ENCODE measurements around the gene CDH4.

Gene CDH4

GRCh38 chr20:61251529-61252393 is at the start of gene CDH4:
CDH4 (plus strand) TSS chr20:61252261.
- peak; percentile 84 for DNase-seq (ENCODE audit: low spot score)

GRCh38 chr20:61203320-61203719 is 48.7 kb upstream of the CDH4 start:
- DNase-seq (ENCODE audit: low spot score): no peak

GRCh38 chr20:61204206-61204605 is 47.9 kb upstream of the CDH4 start:
- no peak for DNase-seq (ENCODE audit: low spot score)

DNA sequence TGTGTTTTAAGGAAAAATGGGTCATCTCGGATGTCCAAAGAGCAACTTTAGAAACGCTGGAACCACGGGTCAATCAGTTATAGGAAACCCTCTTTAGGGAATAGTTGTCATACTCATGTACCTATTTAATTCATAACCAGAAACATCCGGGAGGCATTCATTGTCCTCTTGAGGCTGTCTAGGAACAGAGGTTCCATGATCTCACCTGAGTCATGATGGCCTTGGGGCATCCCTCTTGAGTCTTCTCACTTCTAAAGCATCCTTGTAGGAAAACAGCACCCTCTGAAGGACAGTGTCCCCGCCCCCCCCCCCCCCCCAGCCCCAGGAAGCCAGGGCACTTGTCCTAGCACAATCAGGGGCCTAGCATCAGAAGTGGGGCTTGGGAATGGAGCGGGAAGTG is 46.3 kb upstream of the CDH4 start:
- no peak for DNase-seq (ENCODE audit: low spot score)

DNA sequence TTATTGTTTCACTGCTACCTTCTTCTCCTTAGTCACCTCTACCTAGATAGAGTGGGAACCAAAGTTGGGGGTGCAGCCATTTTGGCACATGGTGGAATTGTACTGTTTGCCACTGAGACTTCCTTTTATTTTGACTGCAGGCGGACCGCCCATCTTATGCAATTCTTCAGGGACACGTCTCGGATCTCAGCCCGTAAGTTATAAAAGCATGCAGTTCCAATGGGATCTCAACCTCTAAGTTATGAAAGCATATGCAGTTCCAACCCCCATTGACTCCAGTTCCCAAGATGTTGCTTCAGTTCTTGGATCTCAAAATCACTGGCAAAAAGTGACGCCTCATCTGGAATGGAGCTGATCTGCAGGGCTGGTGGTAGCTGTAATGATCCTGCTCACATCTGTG is 41.2 kb upstream of the CDH4 start:
- DNase-seq (ENCODE audit: low spot score): no peak

GRCh38 chr20:61217848-61218247 is 34.2 kb upstream of the CDH4 start:
- DNase-seq (ENCODE audit: low spot score): no peak

DNA sequence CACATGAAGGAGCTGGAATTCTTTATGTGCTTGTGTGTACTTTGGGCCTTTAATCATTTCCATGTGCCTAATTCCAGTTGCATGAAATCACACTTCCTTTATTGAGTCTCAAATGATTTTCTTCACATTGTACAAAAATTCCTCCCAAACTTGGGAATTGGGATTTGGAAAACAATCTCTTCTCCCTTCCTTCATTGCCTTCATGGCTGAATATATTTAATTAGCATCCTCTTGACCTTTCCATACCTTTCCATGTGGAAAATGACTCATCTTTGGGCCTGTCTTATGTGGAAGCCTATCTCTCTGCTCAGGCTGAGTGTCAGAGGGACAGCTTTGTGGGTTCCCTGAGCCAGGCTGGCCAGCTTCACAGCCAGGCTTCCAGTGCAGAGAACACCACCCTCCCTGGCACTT is 33.0 kb upstream of the CDH4 start:
- DNase-seq (ENCODE audit: low spot score): no peak

- no peak for DNase-seq (ENCODE audit: low spot score)
Measured at GRCh38 chr20:61220131-61220530, 31.9 kb upstream of the CDH4 start.

DNA sequence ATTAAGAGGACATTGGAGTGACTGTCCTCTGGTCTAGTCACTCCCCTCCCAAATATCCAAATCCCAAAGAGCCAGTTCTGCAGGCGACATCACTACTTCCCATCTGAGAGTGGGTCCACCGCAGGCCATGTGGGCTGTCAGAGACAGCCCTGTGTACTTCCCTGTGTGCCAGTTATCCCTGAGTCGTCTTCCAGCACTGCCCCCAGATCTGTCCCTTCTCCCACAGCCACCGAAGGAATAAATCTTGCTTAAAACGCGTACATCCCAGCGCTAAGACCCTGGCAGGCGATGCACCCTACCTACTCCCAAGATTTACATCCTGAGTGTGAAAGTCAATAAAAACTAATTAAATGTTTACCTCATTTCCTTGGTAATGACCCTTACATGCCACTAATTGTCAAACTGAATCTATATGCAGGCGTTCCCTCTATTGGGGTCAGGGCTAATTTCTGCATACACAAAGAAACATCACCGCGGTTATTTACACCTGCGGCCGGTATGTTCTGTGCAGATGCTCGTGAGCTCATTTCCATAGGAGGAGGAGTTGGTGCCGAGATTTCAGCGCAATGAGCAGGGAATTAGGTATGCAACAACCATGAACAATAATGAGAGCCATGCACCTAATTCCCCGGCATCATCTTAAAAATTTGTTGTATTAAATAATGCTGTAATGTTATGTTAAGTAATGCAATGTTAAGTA is 31.3 kb upstream of the CDH4 start:
- DNase-seq (ENCODE audit: low spot score): no peak

- DNase-seq (ENCODE audit: low spot score): no peak
Measured at GRCh38 chr20:61222699-61223098, 29.4 kb upstream of the CDH4 start.

- DNase-seq (ENCODE audit: low spot score): no peak
Measured at GRCh38 chr20:61223121-61223520, 28.9 kb upstream of the CDH4 start.

DNA sequence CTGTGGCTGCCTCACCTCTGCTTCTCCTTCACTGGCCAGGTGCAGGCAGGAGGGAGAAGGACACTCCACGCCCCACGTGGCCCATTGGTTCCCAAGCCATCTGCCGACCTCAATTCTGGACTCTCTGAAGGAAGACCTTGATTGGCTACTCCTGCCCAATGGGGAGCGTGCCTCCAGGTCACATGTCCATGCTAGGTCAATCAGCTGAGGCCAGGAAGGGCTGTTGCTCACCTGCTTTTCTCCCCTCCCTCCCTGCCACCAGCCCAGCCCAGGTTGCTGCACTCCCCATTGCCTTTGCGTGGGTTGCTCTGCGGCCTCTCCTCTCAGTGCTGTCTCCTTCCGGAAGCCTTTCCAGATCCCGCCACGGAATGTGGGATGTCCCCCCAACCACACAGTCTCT is 21.9 kb upstream of the CDH4 start:
- no peak for DNase-seq (ENCODE audit: low spot score)

DNA sequence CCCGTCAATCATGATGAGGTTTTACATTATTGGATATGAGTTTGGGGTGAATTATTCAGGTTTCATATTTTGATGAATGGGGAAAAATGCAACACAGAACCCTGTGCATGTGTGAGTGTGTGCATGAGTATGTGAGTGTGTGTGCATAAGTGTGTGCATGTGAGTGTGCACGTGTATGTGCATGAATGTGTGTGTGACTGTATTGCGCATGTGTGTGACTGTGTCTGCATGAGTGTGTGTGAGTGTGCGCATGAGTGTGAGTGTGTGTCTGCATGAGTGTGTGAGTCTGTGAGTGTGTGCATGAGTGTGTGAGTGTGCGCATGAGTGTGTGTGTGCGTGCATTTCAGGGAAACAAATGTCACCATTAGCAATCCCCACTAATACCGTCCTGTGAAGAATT is 18.5 kb upstream of the CDH4 start:
- DNase-seq (ENCODE audit: low spot score): no peak

DNA sequence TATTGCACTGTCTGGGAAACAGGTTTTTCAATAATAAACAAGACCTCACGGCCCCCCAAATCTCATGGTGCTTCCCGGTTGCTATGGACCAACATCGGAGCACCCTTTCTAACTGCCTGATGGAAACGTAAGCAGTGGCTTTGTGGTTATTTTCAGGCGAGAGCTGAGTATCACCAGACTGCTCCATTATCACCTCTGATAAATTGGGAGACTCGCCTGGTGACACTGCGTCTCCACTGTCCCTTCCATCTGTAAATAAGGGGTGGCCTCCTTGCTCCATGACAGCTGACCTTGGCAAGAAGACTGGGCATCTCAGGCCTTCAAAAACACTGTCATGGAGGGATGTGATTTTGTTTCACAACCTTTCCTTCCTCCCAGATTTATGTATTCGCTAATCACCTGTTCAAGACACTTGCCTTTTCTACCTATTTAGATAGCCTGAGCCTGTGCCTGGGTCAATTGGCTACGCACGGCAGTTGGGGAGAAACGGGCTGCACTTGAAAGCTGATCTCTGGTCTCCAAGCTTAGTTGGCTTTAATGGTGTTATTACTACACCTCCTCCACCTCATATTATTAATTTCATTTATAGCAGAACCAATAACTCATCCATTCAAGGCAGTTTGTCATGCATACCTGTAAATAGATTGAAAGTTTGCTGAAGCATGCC is 17.7 kb upstream of the CDH4 start:
- DNase-seq (ENCODE audit: low spot score): no peak

DNA sequence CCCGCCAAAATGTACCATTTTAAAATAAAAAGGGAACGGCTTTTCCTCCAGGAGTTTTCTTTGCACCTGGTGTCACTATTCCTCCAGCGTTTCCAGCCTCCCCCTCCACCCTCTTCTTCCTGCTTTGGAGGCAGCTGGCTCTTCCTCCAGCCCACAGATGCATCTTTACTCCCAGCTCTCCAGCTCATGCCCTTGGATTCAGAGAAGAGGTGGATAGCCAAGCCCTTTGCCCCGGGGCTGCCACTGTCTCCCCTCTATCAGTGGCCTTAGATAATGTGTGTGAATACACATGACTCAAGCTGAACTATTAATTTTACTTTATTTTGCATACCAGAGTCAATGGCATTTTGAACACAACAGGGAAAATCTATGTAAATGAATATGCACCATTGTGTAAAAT is 15.3 kb upstream of the CDH4 start:
- no peak for DNase-seq (ENCODE audit: low spot score)

GRCh38 chr20:61238813-61239212 is 13.2 kb upstream of the CDH4 start:
- no peak for DNase-seq (ENCODE audit: low spot score)

- DNase-seq (ENCODE audit: low spot score): no peak
Measured at GRCh38 chr20:61240814-61241213, 11.2 kb upstream of the CDH4 start.

GRCh38 chr20:61244213-61244612 is 7.8 kb upstream of the CDH4 start:
- DNase-seq (ENCODE audit: low spot score): no peak

DNA sequence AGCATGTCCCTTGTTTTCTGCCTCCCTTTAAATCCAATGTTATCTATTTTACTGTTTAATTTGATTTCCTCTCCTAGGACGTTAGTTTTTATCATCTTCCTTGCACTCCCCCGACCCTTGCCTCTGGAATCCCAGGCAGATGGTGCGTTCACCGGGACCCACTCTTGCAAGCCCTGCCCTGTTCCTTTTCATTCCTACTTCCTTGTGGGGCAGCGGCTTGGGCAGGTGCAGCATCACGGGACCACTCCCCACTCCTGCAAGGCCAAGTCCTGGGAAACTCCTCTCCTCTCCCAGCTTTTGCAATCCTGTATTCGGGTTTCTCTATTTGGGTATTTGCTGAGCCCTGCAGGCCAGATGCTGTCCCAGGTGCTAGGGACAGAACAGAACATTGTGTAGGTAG is 5.8 kb upstream of the CDH4 start:
- DNase-seq (ENCODE audit: low spot score): no peak

DNA sequence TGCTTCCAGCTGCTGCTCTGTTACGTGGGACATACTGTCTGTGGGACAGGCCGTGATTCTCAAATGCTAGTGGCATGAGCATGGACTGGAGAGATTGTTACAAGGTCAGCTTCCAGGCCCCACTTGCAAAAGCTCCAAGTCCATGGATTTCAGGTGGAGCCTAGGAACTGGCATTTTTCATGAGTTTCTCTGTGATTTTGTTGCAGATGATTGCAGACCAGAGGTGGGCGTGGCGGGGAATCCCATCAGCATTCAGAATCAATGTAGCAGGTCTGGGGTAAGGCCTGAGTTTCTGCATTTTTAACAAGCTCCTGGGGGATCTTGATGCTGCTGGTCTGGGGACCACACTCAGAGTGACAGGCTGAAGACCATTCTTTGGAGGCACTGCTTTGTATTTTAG is 2.4 kb upstream of the CDH4 start:
- DNase-seq (ENCODE audit: low spot score): no peak

GRCh38 chr20:61252601-61253263 is 671 bp downstream of the CDH4 start:
- DNase-seq (ENCODE audit: low spot score): peak; percentile 53

DNA sequence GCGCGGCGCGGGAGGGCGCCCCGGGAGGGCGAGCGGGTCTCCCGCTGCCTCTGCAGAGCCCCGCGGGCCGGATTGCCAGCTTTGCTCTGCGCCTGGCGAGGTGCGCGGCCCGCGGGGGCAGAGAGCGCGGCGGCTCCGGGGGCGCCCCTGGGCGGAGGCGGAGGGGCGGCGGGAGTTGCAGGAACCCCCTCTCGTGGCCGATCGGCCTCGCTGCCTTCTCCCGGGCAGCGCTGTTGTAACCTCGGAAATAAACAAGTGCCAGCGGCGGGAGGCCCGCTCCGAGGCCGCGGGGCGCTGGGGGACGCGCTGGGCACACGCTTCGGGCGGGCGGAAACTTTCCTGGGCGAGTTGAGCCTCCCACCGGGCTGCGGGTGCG is 1.2 kb downstream of the CDH4 start:
- peak; percentile 74 for DNase-seq (ENCODE audit: low spot score)

Measured in iPS-NIHi11 (cell line).